Measurements from ENCODE around the gene CYP27C1.
"Not testable (repeated sequence)": the region's sequence is repeated elsewhere in the genome, so short reads cannot be mapped to it uniquely, and the experiment has no call there.

The CYP27C1 gene

GRCh38 chr2:127175041-127175721, 44.9 kb downstream of the CYP27C1 start:
- DNase-seq (ENCODE audit: extremely low read depth in 1 of 2, low read depth in 1 of 2) = no peak

DNA sequence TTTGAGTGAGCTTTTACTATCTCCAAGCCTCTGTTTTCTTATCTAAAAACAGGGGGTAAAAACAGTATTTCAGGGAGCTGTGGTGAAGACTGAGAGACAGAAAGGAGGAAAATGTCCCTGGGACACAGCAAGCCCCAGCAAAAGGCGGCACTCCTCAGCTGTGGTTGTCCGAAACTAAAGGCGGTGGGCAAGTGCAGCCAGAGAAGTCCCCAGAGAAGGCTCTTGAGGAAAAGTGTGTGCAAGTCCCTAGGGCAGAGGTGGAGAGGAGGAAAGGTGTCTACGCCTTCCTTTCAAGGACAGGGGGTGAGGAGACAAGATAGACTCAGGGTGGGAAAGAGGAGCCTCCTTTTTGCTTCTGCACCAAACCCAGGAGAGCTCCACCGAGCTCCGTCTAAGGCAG, 45.5 kb downstream of the CYP27C1 start:
- DNase-seq (ENCODE audit: extremely low read depth in 1 of 2, low read depth in 1 of 2) = no peak

GRCh38 chr2:127174136-127174535, 46.0 kb downstream of the CYP27C1 start:
- DNase-seq (ENCODE audit: extremely low read depth in 1 of 2, low read depth in 1 of 2) = no peak

- DNase-seq (ENCODE audit: extremely low read depth in 1 of 2, low read depth in 1 of 2) = no peak
Measured at GRCh38 chr2:127173057-127173456, 47.0 kb downstream of the CYP27C1 start.

- DNase-seq (ENCODE audit: extremely low read depth in 1 of 2, low read depth in 1 of 2) = no peak
Measured at GRCh38 chr2:127172306-127172705, 47.8 kb downstream of the CYP27C1 start.

GRCh38 chr2:127170452-127171197, 49.5 kb downstream of the CYP27C1 start:
- no peak for DNase-seq (ENCODE audit: extremely low read depth in 1 of 2, low read depth in 1 of 2)

GRCh38 chr2:127170021-127170420, 50.1 kb downstream of the CYP27C1 start:
- DNase-seq (ENCODE audit: extremely low read depth in 1 of 2, low read depth in 1 of 2) = no peak

- DNase-seq (ENCODE audit: extremely low read depth in 1 of 2, low read depth in 1 of 2) = no peak
Measured at GRCh38 chr2:127169066-127169660, 50.9 kb downstream of the CYP27C1 start.

GRCh38 chr2:127166231-127166860, 53.8 kb downstream of the CYP27C1 start:
- DNase-seq (ENCODE audit: extremely low read depth in 1 of 2, low read depth in 1 of 2) = no peak

- no peak for DNase-seq (ENCODE audit: extremely low read depth in 1 of 2, low read depth in 1 of 2)
Measured at GRCh38 chr2:127165539-127165935, 54.6 kb downstream of the CYP27C1 start.

GRCh38 chr2:127164761-127165538, 55.1 kb downstream of the CYP27C1 start:
- no peak for DNase-seq (ENCODE audit: extremely low read depth in 1 of 2, low read depth in 1 of 2)

DNA sequence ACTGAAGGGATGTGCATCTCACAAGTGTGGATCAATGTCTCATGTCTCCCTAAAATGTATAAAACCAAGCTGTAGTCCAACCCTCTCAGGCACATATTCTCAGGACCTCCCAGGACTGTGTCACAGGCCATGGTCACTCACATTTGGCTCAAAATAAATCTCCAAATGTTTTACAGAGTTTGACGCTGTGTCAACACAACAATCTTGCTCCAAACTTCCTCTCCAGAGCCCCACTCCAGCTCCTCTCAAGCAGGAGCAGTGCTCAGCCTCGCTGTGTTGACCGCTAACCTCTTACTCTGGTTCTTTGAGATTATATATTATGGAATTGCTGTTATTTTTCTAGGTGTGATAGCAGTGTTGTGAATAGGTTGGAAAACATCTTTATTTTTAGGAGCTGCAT, 56.2 kb downstream of the CYP27C1 start:
- no peak for DNase-seq (ENCODE audit: extremely low read depth in 1 of 2, low read depth in 1 of 2)

DNA sequence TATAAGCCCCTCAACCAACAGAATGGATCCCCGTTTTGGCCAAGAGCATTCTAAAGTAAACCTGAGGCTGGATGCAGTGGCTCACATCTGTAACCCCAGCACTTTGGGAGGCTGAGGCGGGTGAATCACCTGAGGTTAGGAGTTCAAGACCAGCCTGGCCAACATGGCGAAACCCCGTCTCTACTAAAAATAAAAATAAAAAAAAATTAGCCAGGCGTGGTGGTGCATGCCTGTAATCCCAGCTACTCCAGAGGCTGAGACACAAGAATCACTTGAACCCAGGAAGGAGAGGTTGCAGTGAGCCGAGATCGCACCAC, 57.1 kb downstream of the CYP27C1 start:
- not testable (repeated sequence) for DNase-seq (ENCODE audit: extremely low read depth in 1 of 2, low read depth in 1 of 2)

DNA sequence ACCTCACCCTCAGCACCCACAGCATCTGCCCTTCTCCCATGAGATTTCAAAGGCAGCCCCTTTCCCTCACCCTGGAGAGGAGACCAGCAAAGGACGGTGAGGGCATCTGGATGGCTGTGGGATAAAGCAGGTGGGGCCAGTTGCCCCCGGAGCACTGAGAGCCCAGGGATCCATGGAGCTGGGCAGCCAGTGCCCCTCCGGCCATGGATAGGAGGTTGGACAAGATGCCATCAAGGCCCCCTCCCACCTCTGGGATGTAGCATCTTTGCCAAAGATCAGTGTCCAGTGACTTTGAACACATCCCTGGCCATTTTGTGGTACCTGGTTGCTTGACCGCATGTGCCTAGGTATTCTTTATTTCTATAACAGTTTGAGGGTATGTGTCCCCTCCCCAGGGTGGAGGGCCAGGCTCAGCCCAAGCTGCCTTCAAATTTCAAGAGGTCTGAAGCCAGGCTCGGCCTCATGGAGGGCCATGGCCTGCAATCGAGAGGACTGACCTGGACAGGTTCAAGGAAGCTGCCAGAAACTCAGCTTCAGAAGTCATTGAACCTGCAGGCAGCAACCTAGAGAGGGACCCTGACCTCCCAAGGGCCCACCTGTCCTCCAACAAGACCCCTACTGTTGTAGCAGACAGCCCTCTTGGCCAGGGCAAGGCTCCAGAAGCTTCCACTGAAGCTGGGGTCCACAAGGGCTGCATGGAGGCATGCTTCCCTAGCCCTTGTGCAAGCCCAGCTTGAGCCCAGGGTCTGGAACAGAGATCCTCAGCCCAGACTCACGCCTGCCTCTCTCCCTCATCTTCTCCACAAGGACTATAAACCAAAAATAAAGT, 57.6 kb downstream of the CYP27C1 start:
- no peak for DNase-seq (ENCODE audit: extremely low read depth in 1 of 2, low read depth in 1 of 2)

GRCh38 chr2:127161176-127162136, 58.6 kb downstream of the CYP27C1 start:
- no peak for DNase-seq (ENCODE audit: extremely low read depth in 1 of 2, low read depth in 1 of 2)

- no peak for DNase-seq (ENCODE audit: extremely low read depth in 1 of 2, low read depth in 1 of 2)
Measured at GRCh38 chr2:127160676-127161075, 59.4 kb downstream of the CYP27C1 start.

DNA sequence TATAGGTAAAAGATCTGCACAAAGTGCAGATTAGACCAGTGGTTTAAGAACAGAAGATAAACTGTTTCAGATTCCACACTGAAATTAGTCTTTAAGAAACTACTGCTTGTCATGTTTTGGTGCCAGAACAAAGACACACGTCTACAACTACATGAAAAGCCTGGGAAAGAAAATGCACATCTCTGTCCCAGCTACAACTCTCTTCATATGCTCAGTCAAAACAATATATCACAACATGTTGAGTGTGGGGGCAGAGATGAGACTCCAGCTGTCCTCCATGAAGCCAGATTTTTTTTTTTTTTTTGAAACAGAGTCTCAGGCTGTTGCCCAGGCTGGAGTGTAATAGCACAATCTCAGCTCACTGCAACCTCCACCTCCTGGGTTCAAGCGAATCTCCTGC, 60.6 kb downstream of the CYP27C1 start:
- no peak for DNase-seq (ENCODE audit: extremely low read depth in 1 of 2, low read depth in 1 of 2)

DNA sequence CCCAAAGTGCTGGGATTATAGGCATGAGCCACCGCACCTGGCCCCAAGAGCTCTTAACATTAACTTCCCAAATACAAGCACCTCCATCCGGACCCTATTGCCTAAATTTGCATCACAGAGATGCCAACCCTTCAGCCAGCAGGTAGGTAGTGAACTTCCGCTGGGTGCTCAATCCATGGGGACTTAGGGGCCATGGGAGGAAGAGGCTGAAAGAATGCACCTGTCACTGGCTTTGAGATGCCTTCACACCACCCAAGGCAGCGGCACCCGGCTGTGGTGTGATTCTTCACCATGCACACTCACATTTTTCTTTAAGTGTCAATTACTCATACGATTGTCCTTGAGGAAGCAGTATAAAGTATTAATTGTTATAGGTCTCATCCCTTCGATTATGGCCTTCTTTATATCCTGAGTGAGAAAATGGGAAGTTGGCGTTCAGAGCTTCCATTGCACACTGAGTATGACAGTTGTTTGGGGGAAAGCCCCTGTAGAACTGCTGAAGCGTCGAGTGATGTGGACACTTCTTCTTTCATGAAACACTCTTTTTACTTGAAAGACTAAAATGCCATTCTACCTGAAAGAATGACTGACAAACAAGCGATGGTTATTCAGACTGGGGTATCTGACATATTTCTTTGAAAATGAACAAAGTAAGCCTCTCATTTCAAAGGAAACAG, 61.3 kb downstream of the CYP27C1 start:
- no peak for DNase-seq (ENCODE audit: extremely low read depth in 1 of 2, low read depth in 1 of 2)

Measured in stimulated activated CD8-positive, alpha-beta memory T cell treated with anti-CD3 and anti-CD28 coated beads, Interleukin-7, amount 100 ng/mL, for 48 hours (primary cell).